OCI-LY7 (cell line): Measurements from ENCODE around the gene TCF15. TPM values are rescaled to one million over a fixed set of nuclear protein-coding genes. Genes with fewer than 3 reads are reported as not detected.
A peak's percentile ranks its signal among the peaks of the same experiment; 100 is the strongest.

Experiments
- BruUV-seq: library from RNA; stranded (reverse); fragments of 400-500 nt; replicated peaks from 2 replicates; lab custom pipeline; 2021; lab: Mats Ljungman, UMichigan
- CTCF ChIA-PET: fragments of 300-600 bp; sonication (Branson Sonifier 250); formaldehyde crosslinking; loops from one replicate; lab custom pipeline; 2022; ENCODE audit warnings: antibody characterized with exemption; ENCODE audit not compliant: unreplicated experiment; lab: Charles Lee
- POLR2A ChIA-PET: fragments of 300-600 bp; sonication (Branson Sonifier 250); formaldehyde crosslinking; loops from one replicate; lab custom pipeline; 2022; ENCODE audit warnings: antibody characterized with exemption; lab: Charles Lee
- DNase-seq: peaks from one replicate; pipeline ENCODE4 v3.0.0-alpha.2; 2015; ENCODE audit warnings: low spot score
- H2AFZ ChIP-seq: fragments of 200-600 bp; sonication (generic), shearing (Covaris generic); 2 replicates; pipeline ENCODE4 v1.6.1; 2014; ENCODE audit warnings: mild to moderate bottlenecking, antibody characterized with exemption, low read length, moderate library complexity
- H3K27ac ChIP-seq: fragments of 200-600 bp; sonication (generic); 2 replicates; pipeline ENCODE4 v1.5.1; 2014; ENCODE audit warnings: mixed run types, low read depth, mild to moderate bottlenecking, moderate library complexity, low read length, inconsistent platforms; ENCODE audit not compliant: poor library complexity, severe bottlenecking
- H3K36me3 ChIP-seq: fragments of 200-600 bp; sonication (generic); 2 replicates; pipeline ENCODE4 v1.6.1; 2014; ENCODE audit warnings: mild to moderate bottlenecking, antibody characterized with exemption, low read length, moderate library complexity, mixed read lengths; ENCODE audit not compliant: insufficient read depth
- H3K4me1 ChIP-seq: fragments of 200-600 bp; sonication (generic); 2 replicates; pipeline ENCODE4 v1.5.1; 2014; ENCODE audit warnings: mild to moderate bottlenecking, low read length; ENCODE audit not compliant: insufficient read depth, poor library complexity, severe bottlenecking
- H3K4me2 ChIP-seq: fragments of 200-600 bp; sonication (generic); 2 replicates; pipeline ENCODE4 v1.6.1; 2014; ENCODE audit warnings: mild to moderate bottlenecking, low read length
- H3K4me3 ChIP-seq: fragments of 200-600 bp; sonication (generic); 2 replicates; pipeline ENCODE4 v1.5.1; 2014; ENCODE audit warnings: mild to moderate bottlenecking, low read depth, low read length; ENCODE audit not compliant: poor library complexity, severe bottlenecking
- H3K79me2 ChIP-seq: fragments of 200-600 bp; sonication (generic); 2 replicates; pipeline ENCODE4 v1.6.1; 2016; ENCODE audit warnings: low read depth, mild to moderate bottlenecking, low read length, moderate library complexity, mixed read lengths; ENCODE audit not compliant: insufficient read depth
- H3K9me2 ChIP-seq: fragments of 200-600 bp; sonication (generic); 2 replicates; pipeline ENCODE4 v1.6.1; 2016; ENCODE audit warnings: mild to moderate bottlenecking, low read length, mixed read lengths; ENCODE audit not compliant: insufficient read depth
- H3K9me3 ChIP-seq: fragments of 200-600 bp; sonication (generic); 2 replicates; pipeline ENCODE4 v1.6.1; 2014; ENCODE audit warnings: mild to moderate bottlenecking, mixed run types, low read length, mixed read lengths
- H4K20me1 ChIP-seq: fragments of 200-600 bp; sonication (generic); 2 replicates; pipeline ENCODE4 v1.6.1; 2014; ENCODE audit warnings: mild to moderate bottlenecking, antibody characterized with exemption, low read length, moderate library complexity, mixed read lengths; ENCODE audit not compliant: insufficient read depth
- CTCF ChIP-seq: fragments of 200-600 bp; sonication (generic); conservative IDR thresholded peaks from 2 replicates; pipeline ENCODE4 v1.5.1; 2014; ENCODE audit warnings: mild to moderate bottlenecking, antibody characterized with exemption, low read length, moderate library complexity, mixed read lengths
- EZH2phosphoT487 ChIP-seq: fragments of 200-600 bp; sonication (generic); IDR thresholded peaks from 2 replicates; pipeline ENCODE4 v1.6.1; 2018; ENCODE audit warnings: low read depth, borderline replicate concordance, mild to moderate bottlenecking, mixed run types, antibody characterized with exemption, low read length, moderate library complexity, mixed read lengths
- intact Hi-C: fragments of 100-400 bp; cut with micrococcal nuclease; formaldehyde crosslinking; loops from one replicate; pipeline ENCODE4 v1.10.0; 2022; ENCODE audit not compliant: unreplicated experiment
- total RNA-seq, 2 experiments: library from RNA; depleted of rRNA in 1 of 2; stranded (reverse); fragments of >200 nt in 1 of 2; shearing (Covaris generic) in 1 of 2; gene quantifications; 2 replicates each; pipeline ENCODE4 v1.2.3, GENCODE V29; 2014 to 2022

TCF15 gene
- total RNA-seq, 2 experiments from 2014 or later = not detected

GRCh38 chr20:651713-652614, 41.9 kb upstream of the TCF15 start:
- ChIA-PET CTCF (no interaction called here), POLR2A (interaction anchor here (0.7 to 1.1 kb wide), 3 partner anchors 15 to 473 kb away, joined by 3 to 9 read pairs (median 4); no protein-coding TSS in a partner anchor)
- peak overlapping the region; percentile 95 for H3K4me2 ChIP-seq
- intact Hi-C loops = loop anchor here (10.0 kb wide), 1 partner anchor 183 kb away; the partner anchor contains the start of gene FAM110A
- peak; percentile 33 for DNase-seq
- peak overlapping the region; percentile 42 for H3K27ac ChIP-seq
- TF ChIP-seq CTCF = no peak
- TF ChIP-seq EZH2phosphoT487 = no peak
- H3K4me1 ChIP-seq = peaks cover 15% of the 10 kb centered on the region
- H3K4me3 ChIP-seq = peak overlapping the region; percentile 99
- no TSS peak for BruUV-seq
- peaks cover 5% of the 10 kb centered on the region; the same call in 1 of the 2 replicates for H3K9me3 ChIP-seq
- H4K20me1 ChIP-seq = 0 out of 2 replicates have a peak, but pooled peaks cover 4% of the 10 kb centered on the region
- H3K36me3 ChIP-seq = peaks cover 40% of the 10 kb centered on the region
- H3K9me2 ChIP-seq = no peaks in the 10 kb centered on the region
- peak overlapping the region; percentile 89; the same call in 1 of the 2 replicates for H2AFZ ChIP-seq
- H3K79me2 ChIP-seq = peaks cover 24% of the 10 kb centered on the region; the same call in 1 of the 2 replicates

GRCh38 chr20:650954-651353, 40.8 kb upstream of the TCF15 start:
- TSS peak; percentile 16 for BruUV-seq
- no peak overlapping the region for H2AFZ ChIP-seq
- TF ChIP-seq EZH2phosphoT487 (no peak), CTCF (no peak)
- no peak overlapping the region for H3K27ac ChIP-seq
- peaks cover 44% of the 10 kb centered on the region for H3K36me3 ChIP-seq
- peaks cover 15% of the 10 kb centered on the region for H3K4me1 ChIP-seq
- H3K9me2 ChIP-seq = no peaks in the 10 kb centered on the region
- intact Hi-C loops = loop anchor here (10.0 kb wide), 1 partner anchor 184 kb away; the partner anchor contains the start of gene FAM110A
- no peak overlapping the region for H3K4me3 ChIP-seq
- H3K9me3 ChIP-seq = peaks cover 5% of the 10 kb centered on the region; the same call in 1 of the 2 replicates
- H3K4me2 ChIP-seq = no peak overlapping the region
- no peak for DNase-seq
- H3K79me2 ChIP-seq = peaks cover 24% of the 10 kb centered on the region; the same call in 1 of the 2 replicates
- ChIA-PET CTCF (no interaction called here), POLR2A (interaction anchor here (0.7 kb wide), 1 partner anchor 16 kb away, joined by 9 read pairs; no protein-coding TSS in a partner anchor)
- H4K20me1 ChIP-seq = 0 out of 2 replicates have a peak, but pooled peaks cover 4% of the 10 kb centered on the region
